HepG2 (cell line): Measurements from ENCODE around the gene PDPK1. TPM values are rescaled to one million over a fixed set of nuclear protein-coding genes. Genes with fewer than 3 reads are reported as not detected.

ENCODE experiments used
- ASH2L ChIP-seq: fragments of 300-600, 200-600 bp; sonication (generic); IDR thresholded peaks from 2 replicates; pipeline ENCODE4 v1.7.0; 2017; ENCODE audit warnings: low read depth, mild to moderate bottlenecking, moderate library complexity, mixed read lengths, low read length; ENCODE audit not compliant: insufficient read length
- BATF2 ChIP-seq: sonication (generic); formaldehyde crosslinking; IDR thresholded peaks from 2 replicates; pipeline ENCODE4 v1.8.0; 2022; ENCODE audit warnings: mild to moderate bottlenecking, missing genetic modification reagents, moderate library complexity
- FIP1L1 ChIP-seq: fragments of 200-400 bp; formaldehyde crosslinking; IDR thresholded peaks from 2 replicates; pipeline ENCODE4 v1.6.1; 2018; ENCODE audit warnings: low read depth, mild to moderate bottlenecking, low read length, moderate library complexity, borderline replicate concordance; ENCODE audit not compliant: insufficient read depth
- KLF6 ChIP-seq: IDR thresholded peaks from 2 replicates; pipeline ENCODE4 v1.8.0; 2016; ENCODE audit warnings: missing biosample characterization, missing genetic modification reagents
- KMT2A ChIP-seq: sonication (generic); formaldehyde crosslinking; IDR thresholded peaks from 2 replicates; pipeline ENCODE4 v1.4.0; 2020; ENCODE audit warnings: missing genetic modification reagents
- NRL ChIP-seq: sonication (generic); formaldehyde crosslinking; IDR thresholded peaks from 2 replicates; pipeline ENCODE4 v1.5.0; 2020; ENCODE audit warnings: missing genetic modification reagents, mild to moderate bottlenecking, moderate library complexity, borderline replicate concordance
- PHF20 ChIP-seq: sonication (generic); formaldehyde crosslinking; IDR thresholded peaks from 2 replicates; pipeline ENCODE4 v1.5.0; 2020; ENCODE audit warnings: mild to moderate bottlenecking, missing genetic modification reagents
- RFX1 ChIP-seq: fragments of 450-650 bp; IDR thresholded peaks from 2 replicates; pipeline ENCODE4 v1.6.1; 2017
- RNF219 ChIP-seq: sonication (generic); formaldehyde crosslinking; IDR thresholded peaks from 2 replicates; pipeline ENCODE4 v1.5.0; 2020; ENCODE audit warnings: mild to moderate bottlenecking, missing genetic modification reagents
- RORA ChIP-seq: sonication (generic); formaldehyde crosslinking; IDR thresholded peaks from 2 replicates; pipeline ENCODE4 v1.5.0; 2020; ENCODE audit warnings: mild to moderate bottlenecking, missing genetic modification reagents, moderate library complexity
- SALL2 ChIP-seq: sonication (generic); formaldehyde crosslinking; IDR thresholded peaks from 2 replicates; pipeline ENCODE4 v1.8.1; 2023; ENCODE audit warnings: mild to moderate bottlenecking, missing genetic modification reagents, inconsistent platforms
- SNAPC2 ChIP-seq: sonication (generic); formaldehyde crosslinking; IDR thresholded peaks from 2 replicates; pipeline ENCODE4 v1.8.1; 2022; ENCODE audit warnings: mild to moderate bottlenecking, missing genetic modification reagents
- SP140L ChIP-seq: sonication (generic); formaldehyde crosslinking; IDR thresholded peaks from 2 replicates; pipeline ENCODE4 v1.4.0; 2020; ENCODE audit warnings: missing genetic modification reagents, borderline replicate concordance
- STAG1 ChIP-seq: sonication (generic); formaldehyde crosslinking; IDR thresholded peaks from 2 replicates; pipeline ENCODE4 v1.4.0; 2020; ENCODE audit warnings: missing genetic modification reagents
- ZBTB39 ChIP-seq: sonication (generic); formaldehyde crosslinking; IDR thresholded peaks from 2 replicates; pipeline ENCODE4 v1.5.0; 2020; ENCODE audit warnings: missing genetic modification reagents
- ZNF230 ChIP-seq: sonication (generic); formaldehyde crosslinking; IDR thresholded peaks from 2 replicates; pipeline ENCODE4 v1.4.0; 2020; ENCODE audit warnings: mild to moderate bottlenecking, missing genetic modification reagents
- ZNF24 ChIP-seq: fragments of 450-650 bp; IDR thresholded peaks from 2 replicates; pipeline ENCODE4 v1.6.1; 2017; ENCODE audit warnings: antibody characterized with exemption, mild to moderate bottlenecking
- ZNF30 ChIP-seq: sonication (generic); formaldehyde crosslinking; IDR thresholded peaks from 2 replicates; pipeline ENCODE4 v1.5.0; 2020; ENCODE audit warnings: mild to moderate bottlenecking, missing genetic modification reagents
- ZNF530 ChIP-seq: sonication (generic); formaldehyde crosslinking; IDR thresholded peaks from 2 replicates; pipeline ENCODE4 v1.5.0; 2020; ENCODE audit warnings: low read depth, mild to moderate bottlenecking, missing genetic modification reagents
- ZNF605 ChIP-seq: sonication (generic); formaldehyde crosslinking; IDR thresholded peaks from 2 replicates; pipeline ENCODE4 v1.8.0; 2022; ENCODE audit warnings: mild to moderate bottlenecking, missing genetic modification reagents
- ZNF652 ChIP-seq: IDR thresholded peaks from 2 replicates; pipeline ENCODE4 v1.6.1; 2016; ENCODE audit warnings: low read depth, borderline replicate concordance
- ZNF709 ChIP-seq: sonication (generic); formaldehyde crosslinking; IDR thresholded peaks from 2 replicates; pipeline ENCODE4 v1.5.0; 2020; ENCODE audit warnings: mild to moderate bottlenecking, missing genetic modification reagents
- ZNF747 ChIP-seq: sonication (generic); formaldehyde crosslinking; IDR thresholded peaks from 2 replicates; pipeline ENCODE4 v1.8.1; 2023; ENCODE audit warnings: missing genetic modification reagents, mild to moderate bottlenecking, borderline replicate concordance
- ZSCAN9 ChIP-seq: IDR thresholded peaks from 2 replicates; pipeline ENCODE4 v1.6.1; 2016; ENCODE audit warnings: borderline replicate concordance
- polyA plus RNA-seq, 8 experiments: library from polyadenylated mRNA; depleted of rRNA in 3 of 8; stranded (reverse) in 7 of 8; unstranded in 1 of 8; fragments of >200 nt; fragmentation: Illumina TruSeq in 4 of 8; extraction: Trizol in 4 of 8; gene quantifications; 2 replicates each; pipeline versions ENCODE4 v1.2.1 to v1.2.3, GENCODE V29; 2011 to 2016; ENCODE audit warnings: low read depth in 4 of 8, missing spikeins in 1 of 8, mixed read lengths in 1 of 8; ENCODE audit not compliant: insufficient read depth in 1 of 8
- total RNA-seq, 5 experiments: library from RNA; depleted of rRNA; stranded (reverse); fragments of >200 nt; fragmentation: Illumina TruSeq; extraction: Trizol; gene quantifications; 2 replicates each; pipeline ENCODE4 v1.2.3, GENCODE V29; 2016; ENCODE audit warnings: low read depth in 1 of 5

Gene PDPK1
- total and polyA plus RNA-seq, 2 of the 13 experiments (the other 11 are each of a cell fraction or from before 2014, with no cell fraction given): 59.6 to 129 TPM

- TF ChIP-seq SNAPC2 (CRISPR knock-in tag): peak; percentile 14; the same call in 1 of the 2 replicates
- TF ChIP-seq ZNF230: no peak
- peak; percentile 66 for TF ChIP-seq STAG1 (CRISPR knock-in tag)
- TF ChIP-seq PHF20 (CRISPR knock-in tag): peak; percentile 60; the same call in 1 of the 2 replicates
- TF ChIP-seq ZNF747 (CRISPR knock-in tag): 0 out of 2 replicates have a peak, but pooled peaks have one; percentile 28
- no peak for TF ChIP-seq BATF2 (CRISPR knock-in tag)
- TF ChIP-seq ZBTB39 (CRISPR knock-in tag): no peak
- TF ChIP-seq RFX1: no peak
- no peak for TF ChIP-seq SALL2 (CRISPR knock-in tag)
- peak; percentile 55; the same call in 1 of the 2 replicates for TF ChIP-seq ZSCAN9 (CRISPR knock-in tag)
- peak; percentile 46 for TF ChIP-seq KMT2A
- peak; percentile 86 for TF ChIP-seq ASH2L
- TF ChIP-seq ZNF24: no peak
- TF ChIP-seq ZNF530 (CRISPR knock-in tag): no peak
- no peak for TF ChIP-seq ZNF30
- no peak for TF ChIP-seq RNF219 (CRISPR knock-in tag)
- TF ChIP-seq ZNF605 (CRISPR knock-in tag): peak; percentile 39; the same call in 1 of the 2 replicates
- TF ChIP-seq ZNF652 (CRISPR knock-in tag): peak; percentile 7
- no peak; the same call in 1 of the 2 replicates for TF ChIP-seq ZNF709
- no peak for TF ChIP-seq RORA (CRISPR knock-in tag)
- no peak for TF ChIP-seq NRL
- peak; percentile 28; the same call in 1 of the 2 replicates for TF ChIP-seq KLF6 (CRISPR knock-in tag)
- TF ChIP-seq SP140L: peak; percentile 22; the same call in 1 of the 2 replicates
- TF ChIP-seq FIP1L1: no peak
These were observed 13.4 kb upstream of the PDPK1 start (continued) for GRCh38 chr16:2524339-2524938.
